Osteoblast (primary cell): ENCODE measurements around the gene CHSY1. TPM values are rescaled to one million over a fixed set of nuclear protein-coding genes. Genes with fewer than 3 reads are reported as not detected.

Experiments used
- DNase-seq: peaks from one replicate; pipeline ENCODE4 v3.0.0; 2011; ENCODE audit warnings: low spot score, mixed read lengths; ENCODE audit not compliant: insufficient read length; ENCODE audit errors: missing footprints
- H2AFZ ChIP-seq: 2 replicates; pipeline ENCODE4 v1.6.0; 2011; ENCODE audit warnings: mild to moderate bottlenecking, low read length
- H3K27ac ChIP-seq: 2 replicates; pipeline ENCODE4 v1.5.1; 2011; ENCODE audit warnings: mild to moderate bottlenecking, low read depth, low read length, moderate library complexity
- H3K27me3 ChIP-seq: 2 replicates; pipeline ENCODE4 v1.6.0; 2012; ENCODE audit warnings: mild to moderate bottlenecking, control low read depth, inconsistent platforms, low read length, moderate library complexity; ENCODE audit not compliant: insufficient read depth
- H3K36me3 ChIP-seq: 2 replicates; pipeline ENCODE4 v1.5.1; 2011; ENCODE audit warnings: mild to moderate bottlenecking, low read length, control low read depth, moderate library complexity; ENCODE audit not compliant: insufficient read depth
- H3K4me1 ChIP-seq: 2 replicates; pipeline ENCODE4 v1.5.1; 2011; ENCODE audit warnings: mild to moderate bottlenecking, low read length, control low read depth, moderate library complexity; ENCODE audit not compliant: insufficient read depth
- H3K4me2 ChIP-seq: 2 replicates; pipeline ENCODE4 v1.6.0; 2011; ENCODE audit warnings: mild to moderate bottlenecking, low read length; ENCODE audit not compliant: insufficient read depth
- H3K4me3 ChIP-seq: fragments of 200-600 bp; sonication (generic); 3 replicates; pipeline ENCODE4 v1.5.1; 2012; ENCODE audit warnings: mild to moderate bottlenecking, low read length, inconsistent platforms; ENCODE audit not compliant: insufficient read depth
- H3K79me2 ChIP-seq: 2 replicates; pipeline ENCODE4 v1.6.0; 2012; ENCODE audit warnings: mild to moderate bottlenecking, low read length, control low read depth, inconsistent platforms; ENCODE audit not compliant: insufficient read depth
- H3K9me3 ChIP-seq: 2 replicates; pipeline ENCODE4 v1.5.1; 2011; ENCODE audit warnings: low read depth, low read length, control low read depth
- H4K20me1 ChIP-seq: 2 replicates; pipeline ENCODE4 v1.6.0; 2012; ENCODE audit warnings: mild to moderate bottlenecking, low read length, control low read depth; ENCODE audit not compliant: insufficient read depth
- total RNA-seq: library from RNA; depleted of rRNA; stranded (reverse); fragments of >200 nt; gene quantifications from 2 replicates; pipeline ENCODE4 v1.2.3, GENCODE V29; 2012
- TF ChIP-seq, protein P1 (sequence below): IDR thresholded peaks from 2 replicates; pipeline ENCODE4 v1.5.1; 2011; ENCODE audit warnings: mild to moderate bottlenecking, low read depth, low read length, moderate library complexity; ENCODE audit errors: extremely low read depth

CHSY1 gene, protein sequence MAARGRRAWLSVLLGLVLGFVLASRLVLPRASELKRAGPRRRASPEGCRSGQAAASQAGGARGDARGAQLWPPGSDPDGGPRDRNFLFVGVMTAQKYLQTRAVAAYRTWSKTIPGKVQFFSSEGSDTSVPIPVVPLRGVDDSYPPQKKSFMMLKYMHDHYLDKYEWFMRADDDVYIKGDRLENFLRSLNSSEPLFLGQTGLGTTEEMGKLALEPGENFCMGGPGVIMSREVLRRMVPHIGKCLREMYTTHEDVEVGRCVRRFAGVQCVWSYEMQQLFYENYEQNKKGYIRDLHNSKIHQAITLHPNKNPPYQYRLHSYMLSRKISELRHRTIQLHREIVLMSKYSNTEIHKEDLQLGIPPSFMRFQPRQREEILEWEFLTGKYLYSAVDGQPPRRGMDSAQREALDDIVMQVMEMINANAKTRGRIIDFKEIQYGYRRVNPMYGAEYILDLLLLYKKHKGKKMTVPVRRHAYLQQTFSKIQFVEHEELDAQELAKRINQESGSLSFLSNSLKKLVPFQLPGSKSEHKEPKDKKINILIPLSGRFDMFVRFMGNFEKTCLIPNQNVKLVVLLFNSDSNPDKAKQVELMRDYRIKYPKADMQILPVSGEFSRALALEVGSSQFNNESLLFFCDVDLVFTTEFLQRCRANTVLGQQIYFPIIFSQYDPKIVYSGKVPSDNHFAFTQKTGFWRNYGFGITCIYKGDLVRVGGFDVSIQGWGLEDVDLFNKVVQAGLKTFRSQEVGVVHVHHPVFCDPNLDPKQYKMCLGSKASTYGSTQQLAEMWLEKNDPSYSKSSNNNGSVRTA
- 36.8 and 39.1 TPM in 2 replicates for total RNA-seq

DNA sequence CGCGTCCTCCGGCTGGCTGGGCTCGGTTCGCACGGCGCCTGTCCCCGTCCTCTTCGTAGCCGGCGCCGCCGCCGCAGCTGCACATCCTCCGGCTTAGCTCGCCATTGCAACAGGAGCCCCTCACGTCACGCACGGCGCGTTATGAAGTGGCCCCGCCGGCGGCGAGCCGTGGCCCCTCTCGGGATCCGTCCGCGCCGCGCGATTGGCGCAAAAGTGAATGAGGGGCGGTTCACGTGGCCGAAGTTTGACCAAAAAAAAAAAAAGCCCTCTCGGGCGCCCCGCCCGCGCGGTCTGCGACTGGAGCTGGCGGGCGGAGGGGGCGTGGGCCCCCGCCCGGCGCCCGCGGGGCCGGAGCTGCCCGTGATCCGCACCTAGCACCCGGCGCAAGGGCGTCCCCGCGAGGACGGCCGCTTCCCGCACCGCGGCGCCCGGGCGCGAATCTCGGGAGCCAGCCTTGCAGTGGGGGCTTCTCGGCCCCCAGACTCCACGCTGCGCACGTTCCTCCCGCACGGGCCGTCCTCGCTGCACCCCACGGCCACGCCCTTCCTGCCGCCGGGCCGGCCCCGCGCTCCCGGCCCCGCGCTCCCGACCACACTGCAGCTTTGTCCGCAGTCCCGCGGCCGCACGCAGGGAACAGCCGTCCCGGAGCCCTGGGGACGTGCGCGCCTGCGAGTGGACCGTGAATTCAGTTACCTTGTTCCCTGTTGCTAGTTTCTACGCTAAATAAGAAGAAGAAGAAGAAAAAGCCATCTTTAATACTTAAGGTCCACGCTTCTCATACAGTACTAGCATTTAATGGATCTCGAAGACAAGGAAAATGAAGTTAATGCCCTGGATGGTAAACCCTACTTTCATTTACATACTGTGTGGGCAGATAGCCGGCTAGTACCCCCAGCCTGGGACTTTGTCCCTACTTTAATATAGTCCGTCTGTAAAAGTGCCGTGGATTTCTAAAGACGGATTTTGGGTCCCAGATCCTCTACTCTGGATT is at the start of gene CHSY1:
Gene CHSY1, minus strand, starts transcription at position 219 of the 991 bp plus-strand sequence. CDS start 592 bp downstream, outside the sequence.
- Histone ChIP-seq H3K4me3 (peak within 1 kb of the TSS; percentile 81), H3K27ac (peak within 1 kb of the TSS; percentile 85), H3K4me2 (peak within 1 kb of the TSS; percentile 95), H3K4me1 (peaks cover 25% of the 10 kb centered on the region), H3K36me3 (peaks cover 12% of the 10 kb centered on the region), H2AFZ (peak within 1 kb of the TSS; percentile 65), H3K27me3 (no peaks in the 10 kb centered on the region), H3K9me3 (no peaks in the 10 kb centered on the region), H3K79me2 (peaks cover 39% of the 10 kb centered on the region), H4K20me1 (peaks cover 32% of the 10 kb centered on the region)
- TF ChIP-seq, protein P1, sequence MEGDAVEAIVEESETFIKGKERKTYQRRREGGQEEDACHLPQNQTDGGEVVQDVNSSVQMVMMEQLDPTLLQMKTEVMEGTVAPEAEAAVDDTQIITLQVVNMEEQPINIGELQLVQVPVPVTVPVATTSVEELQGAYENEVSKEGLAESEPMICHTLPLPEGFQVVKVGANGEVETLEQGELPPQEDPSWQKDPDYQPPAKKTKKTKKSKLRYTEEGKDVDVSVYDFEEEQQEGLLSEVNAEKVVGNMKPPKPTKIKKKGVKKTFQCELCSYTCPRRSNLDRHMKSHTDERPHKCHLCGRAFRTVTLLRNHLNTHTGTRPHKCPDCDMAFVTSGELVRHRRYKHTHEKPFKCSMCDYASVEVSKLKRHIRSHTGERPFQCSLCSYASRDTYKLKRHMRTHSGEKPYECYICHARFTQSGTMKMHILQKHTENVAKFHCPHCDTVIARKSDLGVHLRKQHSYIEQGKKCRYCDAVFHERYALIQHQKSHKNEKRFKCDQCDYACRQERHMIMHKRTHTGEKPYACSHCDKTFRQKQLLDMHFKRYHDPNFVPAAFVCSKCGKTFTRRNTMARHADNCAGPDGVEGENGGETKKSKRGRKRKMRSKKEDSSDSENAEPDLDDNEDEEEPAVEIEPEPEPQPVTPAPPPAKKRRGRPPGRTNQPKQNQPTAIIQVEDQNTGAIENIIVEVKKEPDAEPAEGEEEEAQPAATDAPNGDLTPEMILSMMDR = no peak
- peak; percentile 99 for DNase-seq

DNA sequence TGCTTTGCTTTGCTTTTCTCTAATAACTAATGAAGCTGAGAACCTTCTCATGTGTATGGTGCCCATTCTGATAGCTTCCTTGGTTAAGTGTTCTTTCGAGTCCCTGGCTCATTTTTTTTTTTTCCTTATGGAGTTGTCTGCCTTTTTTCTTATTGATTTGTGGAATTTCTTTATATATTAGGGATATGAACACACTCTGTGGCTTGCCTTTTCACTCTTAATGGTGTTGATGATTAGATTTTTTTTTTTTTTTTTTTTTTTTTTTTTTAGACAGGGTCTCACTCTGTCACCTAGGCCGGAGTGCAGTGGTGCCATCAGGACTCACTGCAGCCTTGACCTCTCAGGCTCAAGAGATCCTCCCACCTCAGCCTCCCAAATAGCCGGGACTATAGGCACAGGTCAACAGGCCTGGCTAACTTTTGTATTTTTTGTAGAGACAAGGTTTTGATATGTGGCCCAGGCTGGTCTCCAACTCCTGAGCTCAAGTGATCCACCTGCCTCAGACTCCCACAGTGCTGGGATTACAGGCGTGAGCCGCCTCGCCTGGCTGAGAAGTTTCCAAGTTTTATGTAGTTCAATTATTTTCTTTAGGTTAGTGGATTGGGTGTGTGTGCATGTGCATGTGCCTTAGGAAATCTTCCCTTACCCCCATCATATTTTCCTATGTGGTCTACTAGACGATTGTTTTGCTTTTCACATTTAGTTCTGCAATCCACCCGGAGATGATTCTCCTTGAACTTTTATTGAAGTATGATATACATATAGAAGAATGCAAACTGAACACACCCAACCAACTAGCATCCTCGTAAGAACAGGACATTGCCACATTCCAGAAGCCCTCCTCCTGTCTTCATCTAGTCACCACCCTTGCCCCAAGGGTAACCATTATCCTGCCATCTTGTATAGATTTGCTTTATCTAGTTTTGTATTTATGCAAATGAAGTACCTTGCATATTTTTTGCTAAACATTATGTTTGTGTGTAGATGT is 44.9 kb upstream of the CHSY1 start:
- Histone ChIP-seq H2AFZ (peak overlapping the region; percentile 99), H3K4me1 (peaks cover 21% of the 10 kb centered on the region), H3K36me3 (peaks cover 6% of the 10 kb centered on the region), H4K20me1 (peaks cover 15% of the 10 kb centered on the region), H3K9me3 (no peaks in the 10 kb centered on the region), H3K4me2 (peak overlapping the region; percentile 97), H3K79me2 (peaks cover 32% of the 10 kb centered on the region), H3K27me3 (no peaks in the 10 kb centered on the region), H3K4me3 (peak overlapping the region; percentile 97), H3K27ac (peak overlapping the region; percentile 88)
- DNase-seq = peak; percentile 61
- TF ChIP-seq, protein P1 = no peak

DNA sequence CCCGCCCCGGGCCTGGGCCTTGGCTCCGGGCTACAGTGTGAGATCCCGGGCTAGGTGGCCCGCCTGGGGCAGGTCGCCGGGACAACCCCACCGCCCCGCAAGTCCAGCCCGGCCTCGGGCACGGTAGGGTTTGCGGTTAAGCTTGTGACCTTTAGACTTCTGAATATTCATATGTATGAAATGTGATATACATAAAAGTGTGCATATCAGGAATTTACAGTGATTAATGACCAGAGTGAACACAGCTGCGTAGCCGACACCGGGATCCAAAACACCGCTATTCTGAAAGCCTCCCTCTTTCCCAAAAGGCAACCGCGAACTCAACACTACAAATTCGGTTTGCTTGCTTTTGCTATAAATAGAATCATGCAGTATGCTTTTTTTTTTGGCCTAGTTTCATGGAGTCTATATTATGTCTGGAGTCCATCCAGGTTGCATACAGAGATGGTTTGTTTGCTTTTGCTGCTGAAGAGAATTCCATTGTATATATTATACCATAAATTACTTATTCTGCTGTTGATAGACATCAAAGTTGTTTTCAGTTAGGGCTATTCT is 43.8 kb upstream of the CHSY1 start:
- no peaks in the 10 kb centered on the region for H3K9me3 ChIP-seq
- H3K4me1 ChIP-seq = peaks cover 21% of the 10 kb centered on the region
- H3K27ac ChIP-seq = peak overlapping the region; percentile 88
- peak; percentile 80 for DNase-seq
- peak overlapping the region; percentile 97 for H3K4me3 ChIP-seq
- H3K79me2 ChIP-seq = peaks cover 42% of the 10 kb centered on the region
- H3K4me2 ChIP-seq = peak overlapping the region; percentile 97
- H2AFZ ChIP-seq = peak overlapping the region; percentile 99
- peaks cover 12% of the 10 kb centered on the region for H3K36me3 ChIP-seq
- TF ChIP-seq, protein P1 = no peak
- H4K20me1 ChIP-seq = peaks cover 19% of the 10 kb centered on the region
- H3K27me3 ChIP-seq = no peaks in the 10 kb centered on the region
